ENCODE measurements around the gene IGLL5. TPM values are rescaled to one million over a fixed set of nuclear protein-coding genes. Genes with fewer than 3 reads are reported as not detected.

The IGLL5 gene
- total and polyA plus RNA-seq, 8 donors: 2.0 to 53.1 (median 19.8) TPM; not detected in 2

DNA sequence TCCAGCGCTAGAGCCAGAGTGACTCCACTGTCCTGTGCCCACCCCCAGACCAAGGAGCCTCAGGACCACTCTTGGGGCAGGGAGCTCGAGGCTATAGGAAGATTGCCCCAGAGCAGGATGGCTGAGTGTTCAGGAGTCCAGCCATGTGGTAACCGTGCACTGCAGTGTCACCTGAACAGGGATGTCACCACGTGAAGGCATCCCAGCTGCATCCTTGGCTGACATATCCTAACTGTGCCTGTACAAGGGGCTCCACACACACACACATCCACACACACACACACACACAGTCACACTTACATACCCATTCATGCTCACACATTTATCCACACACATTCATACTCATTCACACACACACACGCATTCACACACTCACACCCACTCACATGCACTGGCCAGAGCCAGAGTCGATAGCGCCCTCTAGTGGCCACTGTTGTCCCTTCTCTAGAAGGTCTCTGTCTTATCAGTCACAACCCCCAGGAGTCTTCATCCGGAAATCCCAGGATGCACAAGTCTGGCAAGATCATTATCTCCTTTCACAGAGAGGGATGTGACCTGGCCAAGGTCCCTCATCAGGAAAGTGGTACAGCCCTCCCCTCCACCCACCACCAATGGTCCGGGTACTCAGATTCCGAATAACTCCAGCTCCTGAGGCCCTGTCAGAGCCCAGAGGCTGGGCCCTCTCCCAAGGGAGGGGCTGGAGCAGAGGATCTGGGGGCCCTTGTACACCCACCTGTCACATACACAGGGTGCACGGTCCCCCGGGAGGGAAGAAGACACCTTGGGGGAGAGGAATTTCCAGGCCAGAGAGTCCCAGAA, 55.1 kb downstream of the IGLL5 start:
- Histone ChIP-seq H3K27ac (no peak overlapping the region), H3K9me3 (no peaks in the 10 kb centered on the region), H3K36me3 (no peaks in the 10 kb centered on the region), H3K4me3 (no peak overlapping the region), H3K27me3 (peaks cover 0 to 31% (median 0%) of the 10 kb centered on the region in 3 donors), H3K4me1 (no peaks in the 10 kb centered on the region)
- peak; percentile 70 to 79 for DNase-seq
- 43 to 56% (median 51%) methylated on average over 9 to 12 of the region's 12 CpGs for WGBS, 5 donors
- no peak for TF ChIP-seq POLR2AphosphoS5 (IDR thresholded peaks at IDR 0.05)
- TF ChIP-seq, protein P1, sequence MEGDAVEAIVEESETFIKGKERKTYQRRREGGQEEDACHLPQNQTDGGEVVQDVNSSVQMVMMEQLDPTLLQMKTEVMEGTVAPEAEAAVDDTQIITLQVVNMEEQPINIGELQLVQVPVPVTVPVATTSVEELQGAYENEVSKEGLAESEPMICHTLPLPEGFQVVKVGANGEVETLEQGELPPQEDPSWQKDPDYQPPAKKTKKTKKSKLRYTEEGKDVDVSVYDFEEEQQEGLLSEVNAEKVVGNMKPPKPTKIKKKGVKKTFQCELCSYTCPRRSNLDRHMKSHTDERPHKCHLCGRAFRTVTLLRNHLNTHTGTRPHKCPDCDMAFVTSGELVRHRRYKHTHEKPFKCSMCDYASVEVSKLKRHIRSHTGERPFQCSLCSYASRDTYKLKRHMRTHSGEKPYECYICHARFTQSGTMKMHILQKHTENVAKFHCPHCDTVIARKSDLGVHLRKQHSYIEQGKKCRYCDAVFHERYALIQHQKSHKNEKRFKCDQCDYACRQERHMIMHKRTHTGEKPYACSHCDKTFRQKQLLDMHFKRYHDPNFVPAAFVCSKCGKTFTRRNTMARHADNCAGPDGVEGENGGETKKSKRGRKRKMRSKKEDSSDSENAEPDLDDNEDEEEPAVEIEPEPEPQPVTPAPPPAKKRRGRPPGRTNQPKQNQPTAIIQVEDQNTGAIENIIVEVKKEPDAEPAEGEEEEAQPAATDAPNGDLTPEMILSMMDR (IDR thresholded peaks at IDR 0.05): peak in 5 of 7 experiments; percentile 35 to 56 (median 36)
- TF ChIP-seq POLR2A (IDR thresholded peaks at IDR 0.05): no peak
- intact Hi-C loops (cut with DNase I; ENCODE audit: low total_unique reads): no loop called here

DNA sequence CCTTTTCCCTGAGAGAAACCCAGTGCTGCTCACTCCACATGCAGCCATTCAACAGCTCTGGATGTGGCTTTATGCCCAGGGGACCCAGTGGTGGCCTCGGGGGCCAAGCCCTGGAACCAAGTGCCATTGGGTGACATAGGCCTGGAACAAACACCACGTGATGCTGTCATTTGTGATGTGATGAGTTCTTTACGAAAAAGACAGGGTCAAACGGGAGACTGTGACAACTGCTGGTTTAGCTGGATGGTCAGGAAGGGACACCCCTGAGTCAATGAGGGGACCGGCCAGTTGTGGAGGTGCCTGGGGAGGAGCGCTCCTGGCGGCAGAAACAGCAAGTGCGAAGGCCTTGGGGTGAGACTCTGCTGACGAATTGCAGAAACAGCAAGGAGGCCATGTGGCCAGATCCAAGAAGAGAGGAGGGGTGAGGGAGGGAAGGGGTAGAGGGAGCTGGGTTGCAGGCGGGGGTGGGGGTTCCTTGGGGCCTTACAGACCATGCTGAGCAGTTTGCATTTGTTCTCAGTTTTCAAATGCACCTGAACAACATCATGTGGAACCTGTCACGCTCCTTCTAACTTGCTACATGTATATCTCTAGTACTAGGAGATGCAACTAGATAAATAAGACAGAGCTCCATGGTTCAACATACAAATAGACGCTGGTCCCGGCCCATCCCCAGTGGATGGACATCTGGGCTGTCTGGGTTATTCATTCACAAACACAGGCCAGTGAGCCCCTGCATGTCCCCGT, 56.1 kb downstream of the IGLL5 start:
- 74 to 85% (median 78%) methylated on average over 13 to 14 of the region's 14 CpGs for whole genome bisulfite sequencing, 5 donors
- TF ChIP-seq EP300 (IDR thresholded peaks at IDR 0.05) (no peak), POLR2A (IDR thresholded peaks at IDR 0.05) (no peak), POLR2AphosphoS5 (IDR thresholded peaks at IDR 0.05) (no peak)
- TF ChIP-seq, protein P1 (IDR thresholded peaks at IDR 0.05): no peak
- Histone ChIP-seq H3K27ac (no peak overlapping the region), H3K4me3 (no peak overlapping the region), H3K4me1 (no peaks in the 10 kb centered on the region), H3K36me3 (no peaks in the 10 kb centered on the region), H3K9me3 (no peaks in the 10 kb centered on the region), H3K27me3 (peaks cover 0 to 32% (median 0%) of the 10 kb centered on the region in 3 donors)
- peak in 1 of 2 donors; percentile 21 for DNase-seq
- intact Hi-C loops (cut with DNase I; ENCODE audit: low total_unique reads): no loop called here

DNA sequence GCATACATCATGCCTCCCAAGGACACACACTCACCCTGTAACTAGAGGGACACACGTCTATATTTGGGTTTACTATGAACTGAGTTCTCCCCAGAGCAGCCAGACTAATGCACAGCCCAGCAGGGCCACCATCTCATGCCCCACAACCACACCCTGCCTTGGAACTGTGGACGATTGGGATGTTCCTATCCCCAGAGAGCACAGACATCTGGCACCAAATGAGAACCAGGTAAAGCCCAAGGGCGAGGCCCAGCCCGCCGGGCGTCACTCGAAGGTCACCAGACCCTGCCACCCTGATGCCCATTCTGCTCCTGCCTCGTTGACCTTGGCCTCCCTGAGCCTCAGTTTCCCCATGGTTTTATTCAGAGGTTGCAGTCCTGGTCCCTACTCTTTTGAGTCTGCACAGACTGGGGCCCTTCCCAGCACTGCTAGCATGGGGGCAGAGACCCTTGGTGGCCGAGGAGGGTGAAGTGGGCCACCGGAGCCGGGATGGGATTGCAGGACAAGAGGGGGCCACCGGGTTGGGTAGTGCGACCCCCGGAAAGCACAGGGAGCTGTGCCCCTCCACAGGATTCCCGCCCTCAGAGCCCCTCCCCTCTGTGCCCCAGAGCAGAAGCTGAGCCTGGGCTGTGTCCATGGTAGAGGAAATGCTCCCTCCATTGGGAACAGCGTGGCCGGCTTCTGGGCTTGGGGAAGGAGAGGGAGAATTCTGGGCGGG, 56.8 kb downstream of the IGLL5 start:
- H3K4me3 ChIP-seq: no peak overlapping the region
- no peaks in the 10 kb centered on the region for H3K9me3 ChIP-seq
- TF ChIP-seq POLR2AphosphoS5 (IDR thresholded peaks at IDR 0.05) (no peak), EP300 (IDR thresholded peaks at IDR 0.05) (no peak), POLR2A (IDR thresholded peaks at IDR 0.05) (no peak)
- H3K4me1 ChIP-seq: no peaks in the 10 kb centered on the region
- DNase-seq: peak in 1 of 2 donors; percentile 19
- H3K27ac ChIP-seq: no peak overlapping the region
- intact Hi-C loops (cut with DNase I; ENCODE audit: low total_unique reads): no loop called here
- no peaks in the 10 kb centered on the region for H3K36me3 ChIP-seq
- 63 to 75% (median 68%) methylated on average over 13 to 18 of the region's 18 CpGs for WGBS, 5 donors
- H3K27me3 ChIP-seq: peaks cover 0 to 39% (median 0%) of the 10 kb centered on the region in 3 donors

DNA sequence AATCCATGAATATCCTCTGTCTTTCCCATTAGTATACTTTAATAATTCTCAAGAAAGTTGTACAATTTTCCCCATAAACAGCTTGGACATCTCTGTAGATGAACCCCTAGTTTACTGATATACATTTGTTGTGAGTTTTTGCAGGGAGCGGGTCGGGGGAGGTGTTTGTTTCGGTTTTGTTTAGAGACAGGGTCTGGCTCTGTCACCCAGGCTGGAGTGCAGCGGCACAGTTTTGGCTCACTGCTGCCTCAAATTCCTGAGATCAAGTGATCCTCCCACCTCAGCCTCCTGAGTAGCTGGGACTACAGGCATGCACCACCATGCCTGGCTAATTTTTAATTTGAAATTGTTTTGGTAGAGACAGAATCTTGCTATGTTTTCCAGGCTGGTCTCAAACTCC, 57.6 kb downstream of the IGLL5 start:
- Histone ChIP-seq H3K4me1 (no peaks in the 10 kb centered on the region), H3K27me3 (peaks cover 0 to 42% (median 0%) of the 10 kb centered on the region in 3 donors), H3K9me3 (no peaks in the 10 kb centered on the region), H3K36me3 (no peaks in the 10 kb centered on the region), H3K27ac (no peak overlapping the region), H3K4me3 (no peak overlapping the region)
- intact Hi-C loops (cut with DNase I; ENCODE audit: low total_unique reads): no loop called here
- peak in 1 of 2 donors; percentile 21 for DNase-seq
- 58 to 88% (median 77%) methylated on average over 4 of the region's 4 CpGs for WGBS, 5 donors
- TF ChIP-seq EP300 (IDR thresholded peaks at IDR 0.05) (no peak), POLR2AphosphoS5 (IDR thresholded peaks at IDR 0.05) (no peak), POLR2A (IDR thresholded peaks at IDR 0.05) (no peak)
- TF ChIP-seq, protein P1 (IDR thresholded peaks at IDR 0.05): no peak

Small RNAs within 50 kb of the gene (small RNA-seq; reads per million reads assigned to genes)
- gene IGLC4: 0 reads per million in 4 donors
- gene IGLC5: 0 reads per million in 4 donors
- 0 reads per million in 4 donors for gene IGLJ1
- 0 reads per million in 4 donors for gene IGLJ2
- gene IGLJ3: 0 reads per million in 4 donors
- 0 reads per million in 4 donors for gene IGLJ4
- 0 reads per million in 4 donors for gene IGLJ5
- 0 reads per million in 4 donors for gene IGLJ6
- gene IGLJ7: 0 reads per million in 4 donors
- gene IGLV2-5: 0 reads per million in 4 donors
- gene IGLV3-2: 0 reads per million in 4 donors
- gene IGLV3-4: 0 reads per million in 4 donors
- 0 reads per million in 4 donors for gene IGLV3-6
- 0 to 0.07 (median 0) reads per million in 4 donors for gene IGLV3-7
- gene MIR5571: 0 to 0.46 (median 0) reads per million in 4 donors

Other genes with a start within 250 kb of the IGLL5 start
- not detected for gene GGTLC2, start 243.2 kb upstream of the IGLL5 start, total RNA-seq
- gene GGTLC2, start 243.2 kb upstream of the IGLL5 start, polyA plus RNA-seq: not detected
- gene GNAZ, start 182.7 kb downstream of the IGLL5 start, total RNA-seq: 10 to 100 TPM in 4 of 5 donors, 1 to 10 TPM in 1; 7.6 to 18.8 (median 17.9) TPM
- gene GNAZ, start 182.7 kb downstream of the IGLL5 start, polyA plus RNA-seq: 1 to 10 TPM; 4.3 to 8.6 (median 8.1) TPM

All from stomach (tissue), 9 donors.